Urothelium cell line (cell line): Measurements from ENCODE around the gene UBIAD1.
"Not testable (repeated sequence)": the region's sequence is repeated elsewhere in the genome, so short reads cannot be mapped to it uniquely, and the experiment has no call there.

Source experiments
- DNase-seq: peaks from one replicate; pipeline ENCODE4 v3.0.0; 2011; ENCODE audit warnings: low spot score, mixed read lengths
- FAIRE-seq: peaks from 2 replicates; lab custom pipeline; 2011; peaks lifted over from hg19 to GRCh38; lab: Jason Lieb, UNC

Gene UBIAD1, protein sequence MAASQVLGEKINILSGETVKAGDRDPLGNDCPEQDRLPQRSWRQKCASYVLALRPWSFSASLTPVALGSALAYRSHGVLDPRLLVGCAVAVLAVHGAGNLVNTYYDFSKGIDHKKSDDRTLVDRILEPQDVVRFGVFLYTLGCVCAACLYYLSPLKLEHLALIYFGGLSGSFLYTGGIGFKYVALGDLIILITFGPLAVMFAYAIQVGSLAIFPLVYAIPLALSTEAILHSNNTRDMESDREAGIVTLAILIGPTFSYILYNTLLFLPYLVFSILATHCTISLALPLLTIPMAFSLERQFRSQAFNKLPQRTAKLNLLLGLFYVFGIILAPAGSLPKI

DNA sequence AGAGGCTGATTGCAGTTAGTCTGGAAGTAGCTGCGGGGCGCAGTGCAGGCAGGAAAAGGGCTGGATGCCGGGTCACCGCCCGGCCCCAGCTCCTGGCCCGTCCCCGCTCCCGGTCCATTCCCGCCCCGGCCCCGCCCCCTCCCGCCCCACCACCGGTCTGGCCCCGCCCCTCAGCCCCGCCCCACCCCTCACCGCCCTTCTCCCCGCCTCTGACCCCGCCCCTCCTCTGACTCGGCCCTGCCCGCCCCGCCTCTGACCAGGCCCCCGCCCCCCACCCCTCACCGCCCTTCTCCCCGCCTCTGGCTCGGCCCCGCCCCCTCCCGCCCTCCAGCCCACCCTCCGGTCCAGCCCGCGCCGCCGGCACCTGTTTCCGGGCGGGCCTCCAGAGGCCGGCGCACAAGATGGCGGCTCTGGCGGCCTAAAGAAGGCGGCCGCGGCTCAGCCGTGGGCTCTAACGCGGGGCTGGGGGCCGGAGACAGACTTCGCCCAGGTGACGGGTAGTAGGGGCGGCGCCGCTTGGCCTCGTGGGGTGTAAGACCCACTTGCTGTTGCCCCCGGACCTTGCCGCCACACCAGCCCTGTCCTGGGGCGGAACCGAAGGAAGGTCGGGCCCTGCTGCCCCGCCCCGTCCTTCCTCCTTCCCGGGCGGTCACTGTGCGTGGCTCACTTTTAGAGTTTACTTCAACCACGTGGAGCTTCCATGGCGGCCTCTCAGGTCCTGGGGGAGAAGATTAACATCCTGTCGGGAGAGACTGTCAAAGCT is at the start of gene UBIAD1:
Gene UBIAD1, plus strand, starts transcription at position 367 of the 763 bp plus-strand sequence. Its CDS starts 334 bp downstream, at position 701.
- FAIRE-seq = no peak
- peak; percentile 94 for DNase-seq

DNA sequence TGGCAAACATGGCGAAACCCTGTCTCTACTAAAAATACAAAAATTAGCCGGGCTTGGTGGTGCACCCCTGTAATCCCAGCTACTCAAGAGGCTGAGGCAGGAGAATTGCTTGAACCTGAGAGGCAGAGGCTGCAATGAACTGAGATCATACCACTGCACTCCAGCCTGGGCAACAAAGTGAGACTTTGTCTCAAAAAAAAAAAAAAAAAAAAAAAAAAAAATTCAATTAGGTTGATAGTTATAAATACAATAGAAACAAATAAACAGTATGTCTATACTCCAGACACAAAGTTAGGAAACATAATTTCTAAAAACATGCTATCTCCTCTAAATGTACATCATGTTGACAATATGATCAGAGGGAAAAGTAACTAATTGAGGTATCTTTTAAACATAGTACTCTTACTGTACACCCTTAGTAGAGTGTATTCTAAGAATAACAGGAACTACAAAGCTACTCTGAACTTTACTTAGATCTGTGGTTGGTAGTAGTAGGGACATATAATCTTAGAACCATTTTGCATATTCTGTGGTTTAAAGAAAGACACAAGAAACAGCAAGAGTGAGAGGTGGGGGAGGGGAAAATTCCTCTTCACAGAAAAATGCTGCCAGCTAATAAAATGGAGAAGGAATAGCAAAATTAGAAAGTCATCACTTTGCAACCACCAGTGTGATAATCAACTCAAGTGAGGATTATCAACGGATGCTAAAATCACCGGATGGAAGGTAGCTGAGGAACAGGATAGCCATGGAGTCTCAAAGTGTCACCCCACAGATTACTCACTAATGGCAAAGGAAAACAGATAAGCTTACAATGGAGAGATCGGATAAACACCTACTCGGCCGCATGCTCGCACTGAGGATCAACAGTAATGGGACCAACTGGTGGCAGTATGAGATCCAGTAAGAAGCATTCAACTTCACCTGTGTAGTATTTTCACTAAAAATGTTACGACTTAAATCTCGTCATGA is 45.6 kb upstream of the UBIAD1 start:
- DNase-seq = no peak
- no peak for FAIRE-seq

DNA sequence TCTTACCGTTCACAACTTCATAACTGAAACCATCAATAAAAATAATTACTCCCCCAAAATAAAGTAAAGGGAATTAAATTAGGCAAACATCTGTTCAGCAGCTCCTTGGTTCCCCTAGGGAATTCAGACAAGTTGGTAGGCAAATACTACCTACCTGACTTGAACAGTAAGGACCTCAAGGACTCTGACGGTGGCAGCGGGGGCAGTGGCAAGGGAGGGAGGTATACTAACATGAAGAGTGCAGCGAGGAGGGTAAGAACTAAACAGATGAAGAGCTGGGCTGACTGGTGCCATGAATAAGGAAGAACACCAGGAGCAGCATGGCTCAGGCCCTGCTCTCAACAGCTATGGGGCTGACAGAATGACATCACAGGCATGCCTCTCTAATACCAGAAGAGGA is 43.8 kb upstream of the UBIAD1 start:
- no peak for DNase-seq
- no peak for FAIRE-seq

DNA sequence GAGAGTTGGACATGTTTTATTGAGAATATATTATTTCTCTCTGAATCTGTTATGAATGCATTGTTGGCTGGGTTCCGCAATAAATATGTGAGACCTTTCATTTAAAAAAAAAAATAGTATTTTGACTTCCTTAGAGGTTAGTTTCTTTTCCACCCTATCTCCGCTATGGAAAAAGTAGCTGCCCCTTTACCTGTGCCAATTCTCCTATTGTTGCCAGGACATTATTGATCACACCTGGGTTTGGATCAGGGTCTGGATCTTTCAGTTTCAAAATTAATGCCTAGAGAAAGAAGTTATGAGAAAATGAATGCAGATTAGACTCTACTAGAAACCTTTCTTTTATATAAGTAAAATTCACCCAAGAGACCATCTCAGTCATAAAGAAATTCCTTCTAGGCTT is 39.8 kb upstream of the UBIAD1 start:
- FAIRE-seq (no peak), DNase-seq (no peak)

DNA sequence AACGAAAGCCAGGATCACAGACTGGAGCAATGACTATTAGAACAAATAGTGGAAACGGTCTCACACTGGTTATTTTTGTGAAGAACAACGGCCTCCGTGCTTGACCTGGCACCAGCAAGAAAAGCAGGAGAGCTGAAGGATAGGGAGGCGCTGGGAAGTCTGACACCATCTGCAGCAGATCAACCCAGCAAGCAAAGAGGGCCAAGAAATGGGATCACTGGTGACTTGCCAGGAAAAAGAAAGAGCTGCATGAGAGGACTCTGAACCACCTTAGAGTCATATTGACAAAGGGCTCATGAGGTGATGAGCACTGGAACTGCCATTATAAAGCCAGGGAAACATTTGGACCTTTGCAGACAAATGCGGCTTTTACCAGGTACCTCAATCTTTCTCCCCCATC is 35.6 kb upstream of the UBIAD1 start:
- FAIRE-seq = no peak
- DNase-seq = no peak

DNA sequence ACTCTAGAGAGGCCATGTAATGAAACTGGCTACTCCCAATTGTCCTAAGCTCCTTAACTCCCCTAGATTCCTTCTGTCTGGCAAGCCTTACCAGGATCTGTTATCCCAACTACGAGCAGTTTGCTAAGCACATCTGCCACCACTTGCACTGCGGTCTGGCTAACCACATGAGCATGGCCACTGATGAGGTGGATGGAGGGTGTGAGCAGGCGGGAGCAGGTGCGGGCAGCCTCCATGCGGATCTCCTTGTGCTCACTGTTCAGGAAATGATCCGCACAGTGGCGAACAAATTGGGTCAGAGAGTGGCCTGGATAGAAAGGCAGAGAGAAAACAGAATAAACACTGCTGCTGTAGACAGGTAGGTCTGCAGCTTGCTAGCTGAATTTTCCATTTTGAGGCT is 34.7 kb upstream of the UBIAD1 start:
- FAIRE-seq (no peak), DNase-seq (no peak)

DNA sequence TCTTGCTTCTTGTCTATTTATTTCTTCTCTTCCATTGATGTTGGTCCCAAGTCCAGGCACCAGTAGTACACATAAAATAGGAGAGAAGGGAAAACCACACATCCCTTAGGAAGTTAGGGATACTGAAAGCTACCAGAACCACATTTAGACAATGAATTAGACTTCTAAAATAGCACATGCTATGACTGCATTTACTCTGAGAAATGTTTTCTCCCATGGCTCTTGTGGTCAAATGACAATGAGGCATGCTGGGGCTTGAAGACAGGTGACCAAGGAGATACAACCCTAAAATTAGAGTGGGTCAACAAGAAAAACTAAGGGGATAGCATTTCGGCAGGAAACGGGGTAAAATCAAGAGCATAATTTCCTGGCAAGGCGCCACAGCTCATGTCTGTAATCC is 27.8 kb upstream of the UBIAD1 start:
- FAIRE-seq = no peak
- DNase-seq = no peak

DNA sequence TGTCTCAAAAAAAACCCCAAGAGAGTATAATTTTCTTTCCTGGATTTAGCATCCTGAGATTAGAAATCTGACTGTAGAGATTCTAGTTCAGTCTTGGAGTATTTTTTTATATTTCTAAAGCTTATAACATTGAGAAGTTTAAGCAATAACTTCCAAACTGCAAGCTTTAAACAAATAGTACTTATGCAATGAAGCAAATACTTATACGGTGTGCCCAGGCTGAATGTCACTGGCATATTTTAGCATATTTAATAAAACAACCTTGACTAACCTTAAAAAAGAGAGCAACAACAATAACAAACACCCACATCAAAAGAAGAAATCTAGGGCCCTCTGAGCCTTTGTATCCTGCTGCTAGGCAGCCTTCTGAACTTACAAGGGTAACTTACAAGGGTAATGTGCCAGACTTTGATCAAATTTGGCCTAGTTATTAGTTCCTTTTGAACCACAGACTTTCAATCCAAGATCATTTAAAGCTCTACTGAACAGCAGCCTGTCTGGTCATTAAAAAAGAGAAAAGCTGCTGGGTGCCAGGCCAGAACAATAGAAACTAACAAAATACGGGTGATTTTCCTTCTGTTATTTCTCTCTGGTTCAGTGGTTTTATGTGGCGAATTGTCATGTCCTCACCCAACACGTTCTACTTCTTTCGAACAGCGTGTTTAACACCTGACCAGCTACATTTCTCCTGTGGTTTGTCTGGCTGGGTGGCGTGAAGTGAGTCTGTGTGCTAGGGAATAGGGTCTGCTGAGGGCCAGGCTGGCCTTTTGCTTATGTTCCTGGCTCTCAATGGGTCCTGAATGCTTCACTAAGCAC is 26.9 kb upstream of the UBIAD1 start:
- DNase-seq = no peak
- no peak for FAIRE-seq

DNA sequence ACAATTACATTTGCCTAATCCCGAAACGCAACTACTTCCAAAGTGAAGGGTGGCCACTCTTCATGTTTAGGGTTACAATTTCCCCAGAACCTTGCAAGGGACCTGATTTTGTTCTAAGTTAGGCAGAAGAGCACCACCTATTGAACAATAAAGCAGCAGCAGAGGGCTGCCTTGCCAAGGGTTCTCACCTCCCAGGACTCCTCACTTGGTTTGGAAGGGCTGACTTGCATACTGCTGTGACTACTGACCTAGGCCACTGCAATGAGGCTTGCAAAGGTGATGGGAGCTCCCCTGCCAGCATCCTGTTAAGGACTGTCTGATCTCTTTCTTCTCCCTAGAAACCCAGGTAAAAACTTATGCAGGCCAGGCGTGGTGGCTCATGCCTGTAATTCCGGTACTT is 24.8 kb upstream of the UBIAD1 start:
- FAIRE-seq (no peak), DNase-seq (no peak)

DNA sequence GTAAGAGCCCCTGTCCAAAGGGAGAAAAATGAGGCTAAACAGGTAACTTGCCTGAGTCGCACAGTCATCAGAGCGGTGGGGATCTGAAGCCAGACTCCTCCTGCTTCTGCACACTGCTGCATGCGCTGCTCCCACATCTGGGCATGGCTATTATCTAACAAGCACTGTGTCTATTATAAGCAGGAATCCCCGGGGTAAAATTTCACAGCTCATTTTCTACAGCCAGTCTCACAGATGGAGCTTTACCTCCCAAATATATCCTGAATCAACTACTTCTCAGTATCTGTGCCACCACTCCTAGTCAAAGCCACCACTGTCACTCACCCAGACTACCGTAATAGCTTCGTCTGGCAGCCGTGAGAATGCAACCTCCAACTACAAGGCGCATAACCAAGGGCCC is 20.5 kb upstream of the UBIAD1 start:
- FAIRE-seq (no peak), DNase-seq (no peak)

DNA sequence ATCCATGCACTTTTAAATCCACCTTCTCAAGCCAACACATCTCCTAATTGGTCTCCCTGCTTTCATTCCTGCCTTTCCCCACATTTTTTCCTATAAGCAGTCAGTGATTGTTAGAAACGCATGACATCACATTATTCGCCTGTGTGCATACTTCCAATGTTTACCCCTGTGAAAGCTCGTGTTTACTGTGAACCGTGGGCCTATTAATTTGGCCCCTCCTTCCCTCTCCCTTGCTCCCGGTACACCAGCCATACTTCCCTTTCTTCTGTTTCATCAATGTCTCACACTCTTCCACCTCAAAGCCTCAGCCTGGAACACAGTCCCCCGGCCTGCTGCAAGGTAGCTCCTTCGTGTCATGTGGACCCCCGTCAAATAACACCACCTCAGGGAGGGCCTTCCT is 19.8 kb upstream of the UBIAD1 start:
- DNase-seq = no peak
- FAIRE-seq = no peak

DNA sequence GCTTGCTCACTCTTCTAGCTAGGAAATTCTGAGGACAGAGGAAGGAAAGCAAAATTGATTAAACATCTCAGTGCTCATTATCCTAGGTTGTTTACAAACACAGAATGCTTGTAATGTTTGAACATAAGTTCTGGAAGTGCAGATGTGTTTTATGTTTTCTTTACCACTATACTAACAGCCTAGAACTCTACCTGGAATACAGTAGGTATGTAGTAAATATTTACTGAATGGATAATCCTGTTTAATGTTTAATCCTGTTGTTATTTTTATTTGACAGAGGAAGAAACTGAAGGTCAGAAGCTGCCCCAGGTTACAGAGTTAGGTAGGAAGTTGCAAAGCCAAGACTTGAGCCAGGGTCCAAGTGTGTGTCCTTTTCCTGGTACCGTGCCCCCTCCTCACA is 16.7 kb upstream of the UBIAD1 start:
- DNase-seq (no peak), FAIRE-seq (no peak)

DNA sequence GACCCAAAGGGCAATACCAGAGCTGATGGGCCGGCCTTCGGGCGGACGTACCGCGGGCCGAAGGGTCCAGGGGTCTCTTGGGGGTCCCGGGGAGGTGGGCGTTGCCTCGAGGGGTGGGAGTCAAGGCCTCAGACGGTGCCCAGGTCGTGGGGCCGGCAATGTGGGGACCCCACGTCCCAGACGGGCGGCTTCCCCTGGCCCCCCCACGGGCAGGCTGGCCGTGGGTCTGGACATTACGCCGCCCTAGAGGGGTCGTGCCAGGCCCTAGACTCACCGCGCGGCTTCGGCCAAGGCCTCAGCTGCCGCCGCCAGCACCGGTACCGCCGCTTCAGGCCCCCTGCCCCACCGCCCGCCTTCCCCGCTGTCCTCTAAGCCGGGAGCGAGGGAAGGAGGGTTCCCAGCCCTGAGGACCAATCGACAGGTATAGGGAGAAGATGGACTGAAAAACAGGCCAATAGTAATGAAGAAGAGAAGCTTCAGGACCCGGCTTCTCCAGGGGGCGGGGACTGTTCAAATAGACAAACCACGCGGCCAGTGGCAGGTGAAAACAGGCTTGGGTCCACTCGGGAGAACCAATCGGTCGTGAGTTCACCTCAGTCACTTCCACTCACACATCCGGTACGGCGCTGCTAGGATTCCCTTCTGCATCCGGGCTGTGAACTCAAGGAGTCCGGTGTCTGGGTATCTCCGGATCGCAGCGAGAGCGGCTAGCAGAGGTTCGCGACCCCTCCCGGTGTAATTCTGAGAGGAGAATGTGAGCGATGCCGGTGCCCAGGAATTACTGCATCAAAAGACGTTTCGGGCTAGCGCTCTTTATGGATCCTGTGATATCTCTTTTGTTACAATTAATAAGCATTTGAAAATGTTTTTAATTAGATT is 10.6 kb upstream of the UBIAD1 start, which contains the start of gene MTOR:
Gene MTOR, minus strand, starts transcription at position 381 of the 879 bp plus-strand sequence. CDS start 3,142 bp downstream, outside the sequence.
- DNase-seq (peak; percentile 99), FAIRE-seq (peak; percentile 94)

DNA sequence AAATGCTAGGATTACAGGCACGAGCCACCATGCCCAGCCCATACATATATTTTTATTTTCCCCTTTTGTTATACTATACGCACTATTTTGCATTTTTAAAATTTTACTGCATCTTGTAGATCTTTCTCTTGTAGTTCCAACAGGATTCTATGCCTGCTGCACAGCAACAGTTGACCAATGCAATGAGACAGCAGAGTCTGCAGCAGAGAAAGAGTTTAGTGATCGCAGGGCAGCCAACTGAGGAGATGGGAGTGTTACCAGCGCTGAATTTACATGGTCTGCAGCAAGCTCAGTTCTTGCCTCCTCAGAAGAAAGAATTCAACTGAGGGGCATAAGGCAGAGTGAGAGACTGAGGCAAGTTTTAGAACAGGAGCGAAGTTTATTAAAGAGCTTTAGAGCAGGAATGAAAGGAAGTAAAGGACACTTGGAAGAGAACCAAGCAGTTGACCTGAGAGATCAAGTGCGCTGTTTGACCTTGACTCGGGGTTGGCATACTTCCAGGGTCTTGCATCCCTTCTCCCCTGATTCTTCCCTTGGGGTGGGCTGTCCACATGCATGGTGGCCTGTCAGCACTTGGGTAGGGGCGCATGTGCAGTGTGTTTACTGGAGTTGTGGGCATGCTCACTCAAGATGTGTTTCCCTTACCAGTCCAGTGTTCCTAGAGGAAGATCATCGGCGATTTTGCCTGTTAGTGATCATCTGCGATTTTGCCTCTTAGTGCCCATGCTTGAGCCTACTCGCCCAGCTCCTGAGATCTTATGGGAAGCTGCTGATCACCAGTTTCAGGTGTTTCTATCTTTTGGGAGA is 6.5 kb upstream of the UBIAD1 start:
- FAIRE-seq = no peak

DNA sequence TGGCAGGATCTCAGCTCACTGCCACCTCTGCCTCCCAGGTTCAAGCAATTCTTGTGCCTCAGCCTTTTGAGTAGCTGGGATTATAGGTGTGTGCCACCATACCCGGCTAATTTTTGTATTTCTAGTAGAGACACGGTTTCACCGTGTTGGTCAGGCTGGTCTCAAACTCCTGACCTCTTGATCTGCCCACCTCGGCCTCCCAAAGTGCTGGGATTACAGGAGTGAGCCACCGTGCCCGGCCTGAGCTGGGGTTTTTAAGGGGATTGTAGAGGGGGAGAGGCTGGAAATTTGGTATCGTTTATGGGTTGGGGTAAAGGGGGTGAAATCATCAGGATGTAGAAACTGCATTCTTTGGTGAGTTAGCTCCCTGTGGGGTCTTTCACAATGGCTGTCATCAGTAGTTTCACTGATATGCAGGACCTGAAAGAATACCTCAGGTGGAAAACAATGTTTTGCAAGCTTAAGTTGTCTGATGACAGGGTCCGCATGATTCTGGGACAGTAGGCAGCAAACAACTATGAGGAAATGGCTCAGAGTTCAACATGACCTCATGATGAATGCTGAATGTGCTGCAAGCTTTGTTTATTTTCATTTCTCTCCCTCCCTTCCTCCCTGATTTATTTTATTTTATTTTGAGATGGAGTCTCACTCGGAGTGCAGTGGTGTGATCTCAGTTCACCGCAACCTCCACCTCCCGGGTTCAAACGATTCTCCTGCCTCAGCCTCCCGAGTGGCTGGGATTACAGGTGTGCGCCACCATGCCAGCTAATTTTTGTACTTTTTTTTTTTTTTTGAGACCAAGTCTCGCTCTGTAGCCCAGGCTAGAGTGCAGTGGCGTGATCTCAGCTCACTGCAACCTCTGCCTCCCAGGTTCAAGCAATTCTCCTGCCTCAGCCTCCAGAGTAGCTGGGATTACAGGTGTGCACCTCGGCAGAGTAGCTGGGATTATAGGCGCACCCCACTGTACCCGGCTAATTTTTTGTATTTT is 5.4 kb upstream of the UBIAD1 start:
- not testable (repeated sequence) for DNase-seq, FAIRE-seq

More for the DNA sequence above, 6.5 kb upstream of the UBIAD1 start:
- no peak for DNase-seq

DNA sequence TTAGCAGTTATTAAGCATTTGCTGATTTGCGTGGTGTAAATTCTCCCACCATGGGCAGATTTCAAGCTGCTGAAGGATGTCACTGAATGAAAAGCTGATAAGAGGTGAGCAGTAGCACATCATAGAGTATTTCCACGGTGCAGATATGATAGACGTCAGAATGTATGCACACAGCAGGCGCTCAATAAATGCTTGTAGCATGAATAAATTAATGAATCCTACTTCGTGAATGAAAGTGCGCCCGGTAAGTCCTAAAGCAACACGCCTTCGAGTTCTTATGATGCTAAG is 510 bp upstream of the UBIAD1 start:
- FAIRE-seq = no peak

DNA sequence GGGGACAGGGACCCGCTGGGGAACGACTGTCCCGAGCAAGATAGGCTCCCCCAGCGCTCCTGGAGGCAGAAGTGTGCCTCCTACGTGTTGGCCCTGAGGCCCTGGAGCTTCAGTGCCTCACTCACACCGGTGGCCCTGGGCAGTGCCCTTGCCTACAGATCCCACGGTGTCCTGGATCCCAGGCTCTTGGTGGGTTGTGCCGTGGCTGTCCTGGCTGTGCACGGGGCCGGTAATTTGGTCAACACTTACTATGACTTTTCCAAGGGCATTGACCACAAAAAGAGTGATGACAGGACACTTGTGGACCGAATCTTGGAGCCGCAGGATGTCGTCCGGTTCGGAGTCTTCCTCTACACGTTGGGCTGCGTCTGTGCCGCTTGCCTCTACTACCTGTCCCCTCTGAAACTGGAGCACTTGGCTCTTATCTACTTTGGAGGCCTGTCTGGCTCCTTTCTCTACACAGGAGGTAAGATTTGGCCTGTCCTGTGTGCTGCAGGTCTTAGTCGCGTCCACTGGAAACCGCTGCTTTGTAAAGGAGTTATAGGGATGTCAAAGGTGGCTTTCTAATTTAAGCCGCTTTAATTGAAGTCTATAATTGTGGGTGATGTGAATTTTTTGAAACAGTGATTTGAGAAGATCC is 717 bp downstream of the UBIAD1 start:
- no peak for DNase-seq
- FAIRE-seq = no peak

More for the DNA sequence above, 510 bp upstream of the UBIAD1 start:
- no peak for DNase-seq
